Measurements from ENCODE around the gene SPATA46. TPM values are rescaled to one million over a fixed set of nuclear protein-coding genes. Genes with fewer than 3 reads are reported as not detected.

The SPATA46 gene
- total and polyA plus RNA-seq, 5 experiments from 2014 or later, result not detected

DNA sequence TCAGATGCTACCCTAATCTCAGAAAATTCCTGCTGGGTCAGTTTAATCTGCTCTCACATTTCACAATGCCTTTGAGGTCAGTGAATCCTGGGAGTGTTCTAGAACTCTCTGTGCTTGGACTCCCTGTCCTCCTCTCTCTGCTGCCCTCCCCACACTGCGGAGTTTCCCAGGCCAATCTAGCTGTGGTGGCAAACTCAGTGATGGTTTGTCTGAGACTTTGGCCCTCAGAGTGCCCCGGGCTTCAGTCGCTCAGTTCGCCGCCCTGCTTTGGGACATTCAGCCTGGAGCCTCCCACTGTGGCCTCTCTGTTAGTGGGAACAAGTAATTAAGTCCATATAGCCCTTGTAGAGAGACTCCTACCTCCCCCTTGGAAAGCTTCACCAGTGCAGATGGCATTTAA is 12.0 kb upstream of the SPATA46 start:
- H3K27me3 Mint-ChIP-seq, result peaks cover 5 to 35% (median 18%) of the 10 kb centered on the region in 5 donors
- POLR2A ChIA-PET, result no interaction called here
- H3K27ac Mint-ChIP-seq, result no peak overlapping the region
- no peaks in the 10 kb centered on the region for H3K9me3 Mint-ChIP-seq
- no peak for DNase-seq
- no peak for ATAC-seq
- H3K4me3 Mint-ChIP-seq, result no peak overlapping the region
- peaks cover 0 to 14% (median 9%) of the 10 kb centered on the region in 4 donors for H3K4me1 Mint-ChIP-seq
- no peaks in the 10 kb centered on the region for H3K36me3 Mint-ChIP-seq

- Mint-ChIP-seq H3K4me3 (no peak overlapping the region), H3K27ac (no peak overlapping the region), H3K27me3 (peaks cover 2 to 30% (median 18%) of the 10 kb centered on the region in 5 donors), H3K4me1 (peaks cover 0 to 14% (median 9%) of the 10 kb centered on the region in 4 donors), H3K9me3 (no peaks in the 10 kb centered on the region), H3K36me3 (no peaks in the 10 kb centered on the region)
- DNase-seq, result no peak
- ATAC-seq, result no peak
- POLR2A ChIA-PET, result no interaction called here
Observed at GRCh38 chr1:162388083-162388594, 11.5 kb upstream of the SPATA46 start.

GRCh38 chr1:162387226-162388082 is 10.8 kb upstream of the SPATA46 start:
- ATAC-seq (no peak), DNase-seq (no peak)
- Mint-ChIP-seq H3K27me3 (peaks cover 1 to 28% (median 18%) of the 10 kb centered on the region in 5 donors), H3K4me3 (no peak overlapping the region), H3K27ac (no peak overlapping the region), H3K4me1 (peaks cover 0 to 14% (median 9%) of the 10 kb centered on the region in 4 donors), H3K36me3 (no peaks in the 10 kb centered on the region), H3K9me3 (no peaks in the 10 kb centered on the region)
- POLR2A ChIA-PET, result no interaction called here

DNA sequence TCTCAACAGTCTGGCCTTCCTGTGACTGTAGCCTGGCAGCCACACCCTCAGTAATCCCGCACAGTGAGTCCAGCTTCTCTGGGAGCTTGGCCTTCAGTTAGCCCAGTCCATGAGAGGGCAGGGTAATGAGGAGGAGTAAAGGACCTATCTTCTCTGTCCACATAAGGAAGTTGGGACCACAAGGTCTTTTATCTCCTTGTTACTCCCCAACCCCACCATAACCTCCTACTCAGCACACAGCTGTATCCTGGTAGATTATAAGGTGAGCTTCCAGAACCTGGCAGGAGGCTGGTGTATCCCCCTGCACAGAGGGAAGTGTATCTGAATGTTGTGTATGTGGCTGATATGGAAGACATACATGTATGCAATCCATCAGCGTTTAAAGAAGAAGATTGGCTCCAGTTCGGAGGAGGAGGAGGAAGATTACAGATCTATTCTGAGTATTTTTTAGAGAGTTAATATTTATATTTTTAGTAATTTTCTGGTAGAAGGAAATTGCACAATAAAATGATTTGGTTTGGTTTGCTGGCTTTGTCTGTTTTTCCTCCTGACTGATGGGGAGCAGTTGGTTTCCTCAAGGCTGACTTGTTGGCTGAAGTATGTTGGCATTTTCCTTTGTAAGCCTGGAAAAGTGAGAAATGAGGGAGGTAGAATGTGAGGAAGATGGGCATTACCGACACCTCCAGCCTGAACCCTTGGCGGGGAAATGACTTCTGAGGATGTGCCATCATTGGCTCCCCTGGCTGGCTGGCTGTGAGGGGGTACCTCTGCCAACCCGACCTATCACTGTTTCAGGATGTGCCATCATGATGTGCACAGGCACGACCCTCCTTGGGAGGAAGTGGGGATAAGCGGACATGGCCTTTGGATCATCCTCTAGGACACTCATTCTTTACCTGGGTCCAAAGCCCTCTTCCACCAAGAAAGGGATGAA is 9.9 kb upstream of the SPATA46 start:
- Mint-ChIP-seq H3K27me3 (peaks cover 0 to 28% (median 18%) of the 10 kb centered on the region in 5 donors), H3K36me3 (no peaks in the 10 kb centered on the region), H3K4me3 (no peak overlapping the region), H3K27ac (no peak overlapping the region), H3K4me1 (peaks cover 0 to 9% (median 6%) of the 10 kb centered on the region in 4 donors), H3K9me3 (no peaks in the 10 kb centered on the region)
- POLR2A ChIA-PET, result no interaction called here
- no peak for DNase-seq
- ATAC-seq, result no peak

- Mint-ChIP-seq H3K9me3 (no peaks in the 10 kb centered on the region), H3K4me1 (peaks cover 0 to 9% (median 6%) of the 10 kb centered on the region in 4 donors), H3K4me3 (no peak overlapping the region), H3K27ac (no peak overlapping the region), H3K36me3 (no peaks in the 10 kb centered on the region), H3K27me3 (peaks cover 0 to 25% (median 16%) of the 10 kb centered on the region in 5 donors)
- DNase-seq (no peak), ATAC-seq (no peak)
- POLR2A ChIA-PET, result no interaction called here
Observed at GRCh38 chr1:162385702-162386101, 9.0 kb upstream of the SPATA46 start.

DNA sequence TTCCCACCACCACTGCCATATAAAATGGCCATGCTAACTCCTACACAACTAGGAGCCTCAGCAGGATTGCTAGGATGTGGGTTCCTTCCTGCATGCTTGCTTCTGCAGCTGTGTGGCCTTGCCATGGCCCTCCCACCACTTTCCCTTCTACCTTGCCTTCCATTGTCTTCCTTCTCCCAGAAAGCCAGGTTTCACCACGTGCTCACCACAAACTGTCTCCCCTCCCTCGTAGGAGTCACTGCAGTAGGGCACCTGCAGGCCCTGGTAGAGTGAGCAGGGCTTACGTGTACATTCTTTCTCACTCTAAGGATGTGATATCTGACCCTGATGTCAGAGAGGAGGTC is 8.6 kb upstream of the SPATA46 start:
- POLR2A ChIA-PET, result no interaction called here
- H3K27me3 Mint-ChIP-seq, result peaks cover 0 to 22% (median 12%) of the 10 kb centered on the region in 5 donors
- H3K9me3 Mint-ChIP-seq, result no peaks in the 10 kb centered on the region
- DNase-seq (no peak), ATAC-seq (no peak)
- H3K4me3 Mint-ChIP-seq, result no peak overlapping the region
- H3K4me1 Mint-ChIP-seq, result peaks cover 0 to 9% (median 6%) of the 10 kb centered on the region in 4 donors
- H3K36me3 Mint-ChIP-seq, result no peaks in the 10 kb centered on the region
- no peak overlapping the region for H3K27ac Mint-ChIP-seq

DNA sequence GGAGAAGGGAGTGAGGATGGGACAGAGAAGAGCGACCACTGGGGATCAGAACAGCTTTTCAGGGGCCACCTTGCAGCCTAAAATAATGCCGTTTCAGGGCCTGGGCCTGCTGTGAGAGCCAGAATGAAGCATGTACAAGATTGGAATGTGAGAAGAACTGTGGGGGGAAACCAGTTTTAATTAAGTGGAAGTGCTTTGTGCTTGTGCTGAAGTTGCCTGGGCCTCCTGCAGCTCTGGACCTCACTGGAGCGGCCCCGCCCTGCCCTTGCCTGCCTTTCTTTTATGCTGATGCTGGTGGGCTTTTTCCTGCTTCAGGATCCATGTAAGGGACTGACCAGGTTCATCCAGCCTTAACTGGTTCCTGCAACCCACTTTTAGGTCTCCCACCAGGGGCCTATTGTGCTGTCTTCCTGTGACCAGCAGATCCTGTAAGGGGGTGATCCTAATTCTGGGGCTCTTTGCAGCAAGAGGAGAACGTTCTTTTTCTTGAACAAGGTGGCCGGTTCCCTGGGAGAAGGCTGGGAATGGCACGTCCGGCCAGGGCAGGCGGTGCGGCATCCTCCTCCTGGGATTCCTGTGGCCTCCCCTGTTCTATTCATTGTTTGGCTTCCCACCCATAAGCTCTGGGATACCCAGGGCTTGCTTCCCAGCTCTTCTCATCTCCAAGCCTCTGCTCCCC is 8.1 kb upstream of the SPATA46 start:
- Mint-ChIP-seq H3K27me3 (peaks cover 0 to 17% (median 12%) of the 10 kb centered on the region in 5 donors), H3K4me3 (no peak overlapping the region), H3K36me3 (no peaks in the 10 kb centered on the region), H3K4me1 (peaks cover 0 to 9% (median 6%) of the 10 kb centered on the region in 4 donors), H3K27ac (peak overlapping the region in 1 of 10 donors; percentile 41), H3K9me3 (no peaks in the 10 kb centered on the region)
- POLR2A ChIA-PET, result no interaction called here
- ATAC-seq, result no peak
- no peak for DNase-seq

GRCh38 chr1:162384116-162384515 is 7.5 kb upstream of the SPATA46 start:
- H3K9me3 Mint-ChIP-seq, result no peaks in the 10 kb centered on the region
- peak overlapping the region in 1 of 10 donors; percentile 41 for H3K27ac Mint-ChIP-seq
- ATAC-seq (no peak), DNase-seq (no peak)
- POLR2A ChIA-PET, result no interaction called here
- H3K4me3 Mint-ChIP-seq, result no peak overlapping the region
- H3K27me3 Mint-ChIP-seq, result peaks cover 0 to 16% (median 7%) of the 10 kb centered on the region in 5 donors
- H3K36me3 Mint-ChIP-seq, result no peaks in the 10 kb centered on the region
- peaks cover 0 to 4% (median under 1%) of the 10 kb centered on the region in 4 donors for H3K4me1 Mint-ChIP-seq

DNA sequence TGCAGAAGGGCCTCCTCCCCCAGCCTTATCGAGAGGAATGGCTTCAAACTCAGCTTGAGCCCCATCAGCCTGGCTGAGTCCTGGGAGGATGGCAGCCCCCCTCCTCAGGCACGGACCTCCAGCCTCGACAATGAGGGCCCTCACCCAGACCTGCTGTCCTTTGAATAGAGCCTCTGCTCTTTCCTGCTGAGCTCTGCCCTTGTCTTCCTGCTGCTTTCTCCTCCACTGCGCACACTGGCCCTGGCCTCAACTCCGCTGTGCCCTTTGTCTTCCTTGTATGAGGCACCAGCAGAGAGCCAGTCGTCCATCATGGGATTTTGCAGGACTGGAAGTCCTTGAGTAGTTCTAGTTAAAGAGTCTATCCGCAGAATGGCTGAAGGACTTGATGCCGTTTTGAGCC is 6.9 kb upstream of the SPATA46 start:
- no peaks in the 10 kb centered on the region for H3K36me3 Mint-ChIP-seq
- POLR2A ChIA-PET, result no interaction called here
- no peaks in the 10 kb centered on the region for H3K4me1 Mint-ChIP-seq
- no peak overlapping the region for H3K4me3 Mint-ChIP-seq
- DNase-seq, result no peak
- H3K9me3 Mint-ChIP-seq, result no peaks in the 10 kb centered on the region
- peaks cover 0 to 10% (median 1%) of the 10 kb centered on the region in 5 donors for H3K27me3 Mint-ChIP-seq
- H3K27ac Mint-ChIP-seq, result peak overlapping the region in 1 of 10 donors; percentile 50
- no peak for ATAC-seq

DNA sequence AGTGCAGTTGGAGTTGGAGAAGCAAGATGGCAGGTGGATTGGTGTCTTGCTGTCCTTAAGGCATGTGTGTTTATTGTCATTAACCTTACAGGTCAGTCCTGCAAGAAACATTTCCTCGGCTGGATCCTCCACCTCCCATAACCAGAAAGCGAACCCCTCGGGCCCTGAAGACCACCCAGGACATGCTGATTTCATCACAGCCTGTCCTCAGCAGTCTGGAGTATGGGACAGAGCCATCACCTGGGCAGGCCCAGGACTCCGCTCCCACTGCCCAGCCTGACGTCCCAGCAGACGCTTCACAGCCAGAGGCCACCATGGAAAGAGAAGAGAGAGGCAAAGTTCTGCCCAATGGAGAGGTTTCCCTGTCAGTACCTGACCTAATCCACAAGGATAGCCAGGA is 6.4 kb upstream of the SPATA46 start:
- H3K4me1 Mint-ChIP-seq, result no peaks in the 10 kb centered on the region
- no peak overlapping the region for H3K27ac Mint-ChIP-seq
- no peak for DNase-seq
- peaks cover 0 to 10% (median 1%) of the 10 kb centered on the region in 5 donors for H3K27me3 Mint-ChIP-seq
- ATAC-seq, result no peak
- no peak overlapping the region for H3K4me3 Mint-ChIP-seq
- POLR2A ChIA-PET, result no interaction called here
- no peaks in the 10 kb centered on the region for H3K36me3 Mint-ChIP-seq
- H3K9me3 Mint-ChIP-seq, result no peaks in the 10 kb centered on the region

- Mint-ChIP-seq H3K4me1 (no peaks in the 10 kb centered on the region), H3K36me3 (no peaks in the 10 kb centered on the region), H3K27me3 (peaks cover 0 to 10% (median 0%) of the 10 kb centered on the region in 5 donors), H3K27ac (no peak overlapping the region), H3K4me3 (no peak overlapping the region), H3K9me3 (no peaks in the 10 kb centered on the region)
- no peak for DNase-seq
- ATAC-seq, result no peak
- POLR2A ChIA-PET, result no interaction called here
Observed at GRCh38 chr1:162381941-162382750, 5.5 kb upstream of the SPATA46 start.

- peaks cover 0 to 4% (median 0%) of the 10 kb centered on the region in 5 donors for H3K27me3 Mint-ChIP-seq
- POLR2A ChIA-PET, result no interaction called here
Observed at GRCh38 chr1:162381383-162381782, 4.7 kb upstream of the SPATA46 start, which contains the start of gene C1orf226. C1orf226 (plus strand) TSS chr1:162381728; CDS start chr1:162381902, 174 bp downstream.

More at GRCh38 chr1:162381383-162381782, 4.7 kb upstream of the SPATA46 start, which contains the start of gene C1orf226:
- H3K9me3 Mint-ChIP-seq, result no peaks in the 10 kb centered on the region
- no peaks in the 10 kb centered on the region for H3K36me3 Mint-ChIP-seq
- H3K27ac Mint-ChIP-seq, result no peak within 1 kb of the TSS
- DNase-seq, result no peak
- no peak within 1 kb of the TSS for H3K4me3 Mint-ChIP-seq
- H3K4me1 Mint-ChIP-seq, result no peaks in the 10 kb centered on the region
- ATAC-seq, result no peak

Data from naive thymus-derived CD8-positive, alpha-beta T cell (primary cell).